ENCODE measurements around the gene NDUFAF8. TPM values are rescaled to one million over a fixed set of nuclear protein-coding genes. Genes with fewer than 3 reads are reported as not detected.

Gene NDUFAF8
- total RNA-seq, 2 experiments from 2014 or later = 72.3 to 75.4 TPM

GRCh38 chr17:81194941-81195901, 43.9 kb upstream of the NDUFAF8 start:
- H3K27ac Mint-ChIP-seq = no peak overlapping the region
- no peak for TF ChIP-seq CTCF (IDR thresholded peaks at IDR 0.05)
- DNase-seq = no peak
- H3K9me3 Mint-ChIP-seq = no peaks in the 10 kb centered on the region
- no peaks in the 10 kb centered on the region for H3K36me3 Mint-ChIP-seq (ENCODE audit: low read depth)
- H3K27me3 Mint-ChIP-seq = no peaks in the 10 kb centered on the region
- POLR2A ChIA-PET = no interaction called here
- no peak overlapping the region for H3K4me3 Mint-ChIP-seq
- no peak for ATAC-seq
- intact Hi-C loops (cut with micrococcal nuclease) = no loop called here
- H3K4me1 Mint-ChIP-seq (ENCODE audit: low read depth) = no peaks in the 10 kb centered on the region
- CTCF ChIA-PET = no interaction called here

GRCh38 chr17:81195941-81196495, 43.1 kb upstream of the NDUFAF8 start:
- POLR2A ChIA-PET = no interaction called here
- Mint-ChIP-seq H3K36me3 (ENCODE audit: low read depth) (no peaks in the 10 kb centered on the region), H3K27me3 (no peaks in the 10 kb centered on the region), H3K4me3 (no peak overlapping the region), H3K4me1 (ENCODE audit: low read depth) (no peaks in the 10 kb centered on the region), H3K27ac (no peak overlapping the region), H3K9me3 (no peaks in the 10 kb centered on the region)
- no peak for ATAC-seq
- DNase-seq = no peak
- no peak for TF ChIP-seq CTCF (IDR thresholded peaks at IDR 0.05)
- CTCF ChIA-PET = no interaction called here
- intact Hi-C loops (cut with micrococcal nuclease) = no loop called here

- Mint-ChIP-seq H3K9me3 (no peaks in the 10 kb centered on the region), H3K36me3 (ENCODE audit: low read depth) (no peaks in the 10 kb centered on the region), H3K4me3 (no peak overlapping the region), H3K27ac (no peak overlapping the region), H3K4me1 (ENCODE audit: low read depth) (no peaks in the 10 kb centered on the region), H3K27me3 (no peaks in the 10 kb centered on the region)
- no peak for TF ChIP-seq CTCF (IDR thresholded peaks at IDR 0.05)
- ChIA-PET POLR2A (no interaction called here), CTCF (no interaction called here)
- ATAC-seq (no peak), DNase-seq (no peak)
- intact Hi-C loops (cut with micrococcal nuclease) = no loop called here
Measured at GRCh38 chr17:81196505-81197408, 42.4 kb upstream of the NDUFAF8 start.

GRCh38 chr17:81197409-81197795, 41.7 kb upstream of the NDUFAF8 start:
- Mint-ChIP-seq H3K9me3 (no peaks in the 10 kb centered on the region), H3K4me3 (no peak overlapping the region), H3K36me3 (ENCODE audit: low read depth) (no peaks in the 10 kb centered on the region), H3K4me1 (ENCODE audit: low read depth) (no peaks in the 10 kb centered on the region), H3K27ac (no peak overlapping the region), H3K27me3 (no peaks in the 10 kb centered on the region)
- intact Hi-C loops (cut with micrococcal nuclease) = no loop called here
- no peak for ATAC-seq
- no peak for DNase-seq
- ChIA-PET CTCF (interaction anchor here (1.0 kb wide), 1 partner anchor 55 kb away, joined by 3 read pairs; no protein-coding TSS in a partner anchor), POLR2A (no interaction called here)
- TF ChIP-seq CTCF (IDR thresholded peaks at IDR 0.05) = no peak
